OCI-LY3 (cell line): ENCODE measurements around the gene ADAD2.

ENCODE experiments used
- H2AFZ ChIP-seq: fragments of 200-600, 300-600 bp; shearing (Covaris generic); 2 replicates; pipeline ENCODE4 v1.6.0; 2014; ENCODE audit warnings: antibody characterized with exemption, low read depth, low read length
- H3K27ac ChIP-seq: fragments of 200-600, 300-600 bp; sonication (generic); 2 replicates; pipeline ENCODE4 v1.5.1; 2014; ENCODE audit warnings: mild to moderate bottlenecking, low read length, moderate library complexity, mixed read lengths
- H3K27me3 ChIP-seq: fragments of 200-600, 300-600 bp; sonication (generic); 2 replicates; pipeline ENCODE4 v1.6.1; 2014; ENCODE audit warnings: low read depth, low read length, mixed read lengths
- H3K36me3 ChIP-seq: fragments of 200-600, 300-600 bp; sonication (generic); replicated peaks from 2 replicates; pipeline ENCODE3; 2014; ENCODE audit warnings: low read depth, low read length, mixed read lengths
- H3K4me1 ChIP-seq: fragments of 300-600, 200-600 bp; sonication (generic); 2 replicates; pipeline ENCODE4 v1.6.1; 2014; ENCODE audit warnings: low read length, mixed read lengths
- H3K4me2 ChIP-seq: fragments of 200-600, 300-600 bp; sonication (generic); 2 replicates; pipeline ENCODE4 v1.6.1; 2014; ENCODE audit warnings: low read length, mixed read lengths
- H3K4me3 ChIP-seq: fragments of 300-600, 200-600 bp; sonication (generic); 2 replicates; pipeline ENCODE4 v1.5.1; 2014; ENCODE audit warnings: antibody characterized with exemption, mild to moderate bottlenecking, low read length, moderate library complexity
- H3K79me2 ChIP-seq: fragments of 300-600, 200-600 bp; shearing (Covaris generic); 2 replicates; pipeline ENCODE4 v1.6.1; 2014; ENCODE audit warnings: mild to moderate bottlenecking, low read length, mixed read lengths
- H3K9ac ChIP-seq: fragments of 300-600, 200-600 bp; shearing (Covaris generic); 2 replicates; pipeline ENCODE4 v1.6.0; 2014; ENCODE audit warnings: mild to moderate bottlenecking, low read length, moderate library complexity
- H3K9me3 ChIP-seq: fragments of 200-600, 300-600 bp; shearing (Covaris generic); 2 replicates; pipeline ENCODE4 v1.6.1; 2014; ENCODE audit warnings: low read length, mixed read lengths; ENCODE audit not compliant: insufficient read depth
- H4K20me1 ChIP-seq: fragments of 200-600, 300-600 bp; sonication (generic); 2 replicates; pipeline ENCODE4 v1.6.1; 2016; ENCODE audit warnings: low read length, mixed read lengths; ENCODE audit not compliant: insufficient read depth
- CTCF ChIP-seq: fragments of 200-600, 300-600 bp; sonication (generic); IDR thresholded peaks from 2 replicates; pipeline ENCODE4 v1.5.1; 2014; ENCODE audit warnings: antibody characterized with exemption, low read length, low read depth
- EZH2phosphoT487 ChIP-seq: fragments of 200-600 bp; shearing (Covaris generic); IDR thresholded peaks from 2 replicates; pipeline ENCODE4 v1.6.1; 2018; ENCODE audit warnings: antibody characterized with exemption, mixed run types, low read depth

The ADAD2 gene

DNA sequence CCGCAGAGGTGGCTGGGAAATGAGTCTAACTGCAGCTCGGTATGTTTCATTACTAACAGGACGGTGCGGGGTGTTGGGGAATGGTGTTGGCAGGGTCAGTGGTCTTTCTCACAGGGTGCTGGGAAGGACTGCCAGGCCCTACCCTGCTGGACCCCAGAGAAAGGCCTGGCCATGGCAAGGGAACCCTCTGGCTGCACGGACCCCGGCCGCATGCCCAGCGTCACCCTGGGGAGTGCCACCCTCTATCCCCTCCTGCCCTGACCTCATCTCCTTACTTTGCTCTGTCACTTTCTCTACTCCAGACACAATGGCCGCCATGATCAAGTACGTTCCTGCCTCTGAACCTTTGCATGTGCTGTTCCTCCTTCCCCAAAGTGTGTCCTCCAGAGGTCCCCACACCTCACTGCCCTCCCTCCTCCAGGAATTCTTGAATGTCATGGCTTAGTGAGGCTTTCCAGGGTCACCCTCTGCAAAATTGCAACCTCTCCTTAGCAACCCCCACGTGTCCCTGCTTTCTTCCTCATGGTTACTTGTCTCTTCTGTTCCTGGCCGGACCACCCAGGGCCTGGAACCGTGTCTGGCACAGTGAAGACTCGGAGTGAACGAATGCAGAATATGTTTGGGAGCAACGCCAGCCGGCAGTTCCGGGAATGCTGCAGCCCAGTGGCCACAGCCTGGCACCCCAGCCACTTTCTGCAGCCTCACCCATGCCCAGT is 15.2 kb downstream of the ADAD2 start:
- H3K36me3 ChIP-seq = no peaks in the 10 kb centered on the region
- 0 out of 2 replicates have a peak, but pooled peaks cover 2% of the 10 kb centered on the region for H3K9me3 ChIP-seq
- H3K4me1 ChIP-seq = 0 out of 2 replicates have a peak, but pooled peaks cover 3% of the 10 kb centered on the region
- H3K27me3 ChIP-seq = no peaks in the 10 kb centered on the region
- H4K20me1 ChIP-seq = no peaks in the 10 kb centered on the region
- no peaks in the 10 kb centered on the region for H3K79me2 ChIP-seq
- no peak overlapping the region for H3K4me2 ChIP-seq
- H3K9ac ChIP-seq = no peak overlapping the region
- TF ChIP-seq EZH2phosphoT487 = no peak
- TF ChIP-seq CTCF = no peak
- no peak overlapping the region for H3K27ac ChIP-seq
- no peak overlapping the region for H2AFZ ChIP-seq
- H3K4me3 ChIP-seq = no peak overlapping the region

DNA sequence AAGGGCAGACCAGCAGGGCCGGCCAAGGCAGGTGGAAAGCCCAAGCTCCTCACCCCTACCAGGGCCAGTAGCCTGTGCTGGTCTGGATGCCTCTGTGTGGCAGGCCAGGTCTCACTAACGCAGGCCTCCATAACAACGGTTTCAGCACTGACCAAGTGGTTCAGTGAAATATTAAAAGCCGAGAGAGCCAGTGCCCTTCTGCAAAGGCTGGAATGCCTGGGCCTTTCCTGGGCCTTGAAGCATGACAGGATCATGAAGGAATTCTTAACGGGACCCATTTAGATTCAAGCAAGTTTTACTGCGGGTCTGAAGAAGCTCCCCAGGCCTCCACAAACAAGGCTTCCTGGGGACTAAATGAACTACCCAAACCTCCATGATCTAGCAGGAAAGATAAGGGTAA is 16.3 kb downstream of the ADAD2 start:
- no peaks in the 10 kb centered on the region for H3K79me2 ChIP-seq
- 0 out of 2 replicates have a peak, but pooled peaks cover 3% of the 10 kb centered on the region for H3K4me1 ChIP-seq
- H4K20me1 ChIP-seq = no peaks in the 10 kb centered on the region
- H3K9ac ChIP-seq = no peak overlapping the region
- H2AFZ ChIP-seq = no peak overlapping the region
- H3K27me3 ChIP-seq = no peaks in the 10 kb centered on the region
- H3K36me3 ChIP-seq = no peaks in the 10 kb centered on the region
- no peak overlapping the region for H3K27ac ChIP-seq
- TF ChIP-seq EZH2phosphoT487 (no peak), CTCF (no peak)
- H3K9me3 ChIP-seq = 0 out of 2 replicates have a peak, but pooled peaks cover 2% of the 10 kb centered on the region
- no peak overlapping the region for H3K4me3 ChIP-seq
- H3K4me2 ChIP-seq = no peak overlapping the region

DNA sequence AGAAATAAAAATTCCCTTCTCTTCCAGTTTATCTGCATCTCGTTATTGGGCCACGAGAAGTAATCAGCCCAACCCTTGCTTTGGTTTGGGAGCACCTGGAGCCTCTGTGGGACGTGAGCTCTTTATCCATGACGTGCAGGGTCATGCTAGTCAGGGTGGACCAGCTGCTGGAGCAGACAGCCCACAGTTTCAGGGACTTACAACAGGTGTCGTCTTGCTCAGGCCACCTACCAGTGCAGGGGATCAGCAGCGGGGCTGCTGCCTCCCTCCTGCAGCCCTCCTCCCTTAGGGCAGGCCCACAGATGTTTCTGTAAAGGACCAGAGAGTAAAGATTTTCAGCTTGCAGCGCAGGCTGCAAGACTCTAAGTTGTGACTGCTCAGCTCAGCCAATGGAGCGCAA is 16.9 kb downstream of the ADAD2 start:
- Histone ChIP-seq H3K79me2 (no peaks in the 10 kb centered on the region), H3K27me3 (no peaks in the 10 kb centered on the region), H2AFZ (no peak overlapping the region), H3K4me3 (no peak overlapping the region), H3K9me3 (0 out of 2 replicates have a peak, but pooled peaks cover 2% of the 10 kb centered on the region), H4K20me1 (no peaks in the 10 kb centered on the region), H3K4me1 (0 out of 2 replicates have a peak, but pooled peaks cover 3% of the 10 kb centered on the region), H3K27ac (no peak overlapping the region), H3K4me2 (no peak overlapping the region), H3K36me3 (no peaks in the 10 kb centered on the region), H3K9ac (no peak overlapping the region)
- TF ChIP-seq CTCF (no peak), EZH2phosphoT487 (no peak)

- H3K9ac ChIP-seq = no peak overlapping the region
- no peak overlapping the region for H2AFZ ChIP-seq
- no peaks in the 10 kb centered on the region for H3K36me3 ChIP-seq
- no peaks in the 10 kb centered on the region for H3K27me3 ChIP-seq
- H3K4me3 ChIP-seq = no peak overlapping the region
- no peak overlapping the region for H3K4me2 ChIP-seq
- H3K9me3 ChIP-seq = 0 out of 2 replicates have a peak, but pooled peaks cover 2% of the 10 kb centered on the region
- H3K27ac ChIP-seq = no peak overlapping the region
- no peaks in the 10 kb centered on the region for H3K79me2 ChIP-seq
- TF ChIP-seq EZH2phosphoT487 (no peak), CTCF (no peak)
- H3K4me1 ChIP-seq = 0 out of 2 replicates have a peak, but pooled peaks cover 3% of the 10 kb centered on the region
- no peaks in the 10 kb centered on the region for H4K20me1 ChIP-seq
Observed at GRCh38 chr16:84209989-84210388, 19.0 kb downstream of the ADAD2 start.
